GM19193 (cell line): ENCODE measurements around the gene EMP3.

Source experiments
- POLR2A ChIP-seq: IDR thresholded peaks from 4 replicates; pipeline ENCODE4 v1.6.1; 2011; ENCODE audit not compliant: insufficient read depth, insufficient read length; ENCODE audit errors: extremely low read depth

The EMP3 gene

DNA sequence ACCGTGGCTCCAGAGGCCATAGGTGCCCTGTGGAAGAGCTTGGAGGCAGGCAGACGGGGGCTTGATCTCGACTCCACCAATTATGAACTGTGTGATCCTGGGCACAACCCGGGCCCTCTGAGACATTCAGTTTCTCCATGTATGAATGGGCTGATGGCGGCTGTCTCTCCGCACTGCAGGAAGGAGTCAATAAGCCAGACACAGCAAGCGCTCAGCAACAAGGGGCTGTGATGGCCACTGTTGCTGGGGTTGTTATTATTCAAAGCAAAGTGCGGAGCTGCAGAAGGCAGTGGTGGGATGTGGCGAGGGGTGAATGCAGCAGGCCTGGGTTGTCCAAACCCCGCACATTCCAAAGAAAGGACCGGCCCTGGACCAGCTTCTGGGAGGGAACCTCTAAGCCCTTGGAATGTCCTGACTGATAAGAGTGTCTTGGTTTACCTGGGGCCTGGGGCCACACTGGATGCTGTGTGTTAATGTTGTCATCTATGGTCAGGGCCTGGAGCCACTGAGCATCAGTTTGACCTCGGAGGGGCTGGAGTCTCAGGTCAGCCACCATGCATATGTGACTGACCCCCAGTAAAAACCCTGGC is 30.1 kb downstream of the EMP3 start:
- TF ChIP-seq POLR2A = no peak

GRCh38 chr19:48359123-48359522 is 33.8 kb downstream of the EMP3 start:
- no peak for TF ChIP-seq POLR2A

GRCh38 chr19:48361912-48362311 is 36.6 kb downstream of the EMP3 start:
- no peak for TF ChIP-seq POLR2A

- no peak for TF ChIP-seq POLR2A
These were observed 37.6 kb downstream of the EMP3 start for GRCh38 chr19:48362716-48363499.

DNA sequence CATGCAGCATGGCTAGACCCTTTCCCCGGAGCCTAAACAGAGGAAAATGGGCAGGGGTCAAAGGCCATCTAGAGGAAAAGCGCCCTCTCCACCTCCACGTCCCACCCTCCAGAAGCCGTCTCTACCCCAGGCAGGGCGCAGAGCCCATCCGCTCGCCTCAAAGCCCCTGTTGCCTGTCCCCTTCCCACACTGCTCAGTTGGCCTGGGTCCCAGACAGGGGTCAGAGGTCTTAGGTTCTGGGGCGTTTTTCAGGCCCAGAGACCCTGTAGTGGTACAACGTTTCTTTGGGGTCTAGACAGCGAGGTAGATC is 38.1 kb downstream of the EMP3 start:
- no peak for TF ChIP-seq POLR2A

- TF ChIP-seq POLR2A = peak; percentile 56
These were observed 38.7 kb downstream of the EMP3 start, which contains the start of the genes SYNGR4 and TMEM143 for GRCh38 chr19:48363810-48364597. SYNGR4 (plus strand) TSS chr19:48364367; CDS start chr19:48365843, 1,476 bp downstream. TMEM143 (minus strand) TSS chr19:48363940; CDS start chr19:48363920, 20 bp downstream.

DNA sequence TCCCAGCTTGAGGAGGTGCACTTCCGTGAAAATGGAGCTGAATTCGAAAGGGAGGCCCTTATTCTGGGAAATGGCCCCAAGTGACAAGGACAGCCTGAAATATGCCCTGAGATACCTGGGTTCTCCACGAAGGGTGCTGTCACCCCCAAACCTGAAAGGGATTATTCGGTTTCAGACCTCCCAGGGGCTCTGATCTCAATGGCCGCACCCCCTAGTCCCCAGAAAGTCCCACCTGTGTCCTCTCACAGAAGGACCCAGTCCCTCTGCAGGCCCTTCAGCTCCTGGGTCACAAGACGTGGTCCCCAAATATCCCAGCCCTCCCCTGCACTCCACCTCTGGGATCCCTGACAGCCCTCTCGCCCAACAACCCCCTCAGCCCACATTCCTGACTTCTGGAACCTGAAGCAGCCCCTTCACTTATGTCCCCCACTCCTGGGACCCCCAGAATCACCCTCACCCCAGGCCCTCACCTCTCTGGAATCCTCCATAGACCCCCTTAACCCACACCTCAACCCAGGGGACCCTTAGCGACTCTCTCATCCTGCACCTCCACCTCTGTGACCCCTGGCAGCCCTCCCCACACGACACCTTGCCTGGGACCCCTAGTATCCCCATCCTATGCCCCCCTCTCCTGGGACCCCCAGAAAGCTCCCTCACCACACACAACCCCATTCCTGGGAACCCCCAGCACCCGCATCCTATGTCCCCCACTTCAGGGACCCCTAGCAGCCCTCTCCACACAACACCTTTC is 39.4 kb downstream of the EMP3 start:
- TF ChIP-seq POLR2A = no peak

DNA sequence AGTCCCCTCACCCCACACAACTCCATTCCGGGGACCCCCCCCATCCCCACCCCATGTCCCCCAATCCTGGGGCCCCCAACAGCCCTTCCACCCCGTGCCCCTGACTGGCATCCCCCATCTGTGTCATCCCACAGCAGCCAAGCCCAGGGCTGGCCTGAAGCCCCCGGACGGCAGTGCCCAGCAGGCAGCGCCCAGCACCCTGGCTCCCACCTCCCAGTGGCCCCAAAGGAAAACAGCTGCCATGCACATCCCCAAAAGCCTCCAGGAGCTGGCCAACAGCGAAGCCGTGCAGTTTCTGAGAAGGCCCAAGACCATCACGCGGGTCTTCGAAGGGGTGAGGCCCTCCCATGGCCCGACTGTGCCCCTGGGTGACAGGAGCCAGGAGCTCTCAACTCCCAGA is 40.2 kb downstream of the EMP3 start:
- no peak for TF ChIP-seq POLR2A

- TF ChIP-seq POLR2A = no peak
These were observed 42.5 kb downstream of the EMP3 start for GRCh38 chr19:48367855-48368254.

DNA sequence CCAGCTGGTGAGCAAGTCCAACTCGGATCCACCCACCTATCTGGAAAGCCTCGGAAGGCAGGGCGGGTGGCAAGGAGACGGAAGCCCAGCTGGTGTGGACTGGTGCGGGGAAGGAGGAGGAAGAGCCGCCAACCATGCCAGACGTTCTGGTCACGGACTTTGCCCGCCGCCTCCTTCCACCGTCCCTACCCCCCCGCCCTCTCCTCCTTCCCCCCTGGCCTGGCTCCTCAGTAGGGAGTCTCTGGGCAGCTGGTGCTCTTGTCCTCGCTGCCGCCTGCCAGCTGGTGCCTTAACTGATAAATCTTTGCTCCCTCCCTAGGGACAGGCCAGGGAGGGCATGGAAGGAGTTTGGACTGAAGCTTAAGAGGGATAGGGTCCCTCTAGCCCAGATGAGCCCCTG is 43.6 kb downstream of the EMP3 start:
- TF ChIP-seq POLR2A = no peak

GRCh38 chr19:48370955-48371354 is 45.6 kb downstream of the EMP3 start:
- TF ChIP-seq POLR2A = no peak

- TF ChIP-seq POLR2A = no peak
These were observed 46.0 kb downstream of the EMP3 start for GRCh38 chr19:48371367-48371766.

- no peak for TF ChIP-seq POLR2A
These were observed 47.6 kb downstream of the EMP3 start for GRCh38 chr19:48372904-48373303.

DNA sequence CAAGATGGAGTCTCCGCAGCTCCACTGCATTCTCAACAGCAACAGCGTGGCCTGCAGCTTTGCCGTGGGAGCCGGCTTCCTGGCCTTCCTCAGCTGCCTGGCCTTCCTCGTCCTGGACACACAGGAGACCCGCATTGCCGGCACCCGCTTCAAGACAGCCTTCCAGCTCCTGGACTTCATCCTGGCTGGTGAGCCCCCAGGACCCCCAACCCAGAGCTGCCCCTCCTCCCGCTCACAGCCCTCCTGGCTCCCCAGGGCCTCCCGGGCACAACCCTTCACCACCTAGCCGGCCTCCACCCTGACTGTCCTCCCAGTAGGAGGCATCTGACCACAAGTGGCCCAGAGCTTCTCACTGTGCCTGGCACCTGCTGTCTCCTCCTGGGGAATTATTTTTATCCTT is 48.2 kb downstream of the EMP3 start:
- TF ChIP-seq POLR2A = no peak

DNA sequence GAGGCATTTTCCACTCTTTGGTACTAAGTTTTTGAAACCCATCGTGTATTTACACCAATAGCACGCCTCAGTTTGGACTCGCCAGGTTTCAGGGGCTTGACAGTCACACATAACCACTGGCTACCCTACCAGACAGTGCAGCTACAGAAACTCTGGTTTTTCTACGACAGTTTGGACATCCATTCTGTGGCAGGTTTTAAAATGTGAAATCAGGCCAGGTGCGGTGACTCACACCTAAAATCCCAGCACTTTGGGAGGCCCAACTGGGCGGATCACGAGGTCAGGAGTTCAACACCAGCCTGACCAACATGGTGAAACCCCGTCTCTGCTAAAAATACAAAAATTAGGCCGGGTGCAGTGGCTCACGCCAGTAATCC is 52.8 kb downstream of the EMP3 start:
- no peak for TF ChIP-seq POLR2A
